ENCODE data around the gene DNAH6. TPM values are rescaled to one million over a fixed set of nuclear protein-coding genes. Genes with fewer than 3 reads are reported as not detected.

DNAH6 gene
- total and polyA plus RNA-seq, 2 of the 13 experiments (the other 11 are each of a cell fraction or from before 2014, with no cell fraction given): 0.01 TPM; not detected in 1

DNA sequence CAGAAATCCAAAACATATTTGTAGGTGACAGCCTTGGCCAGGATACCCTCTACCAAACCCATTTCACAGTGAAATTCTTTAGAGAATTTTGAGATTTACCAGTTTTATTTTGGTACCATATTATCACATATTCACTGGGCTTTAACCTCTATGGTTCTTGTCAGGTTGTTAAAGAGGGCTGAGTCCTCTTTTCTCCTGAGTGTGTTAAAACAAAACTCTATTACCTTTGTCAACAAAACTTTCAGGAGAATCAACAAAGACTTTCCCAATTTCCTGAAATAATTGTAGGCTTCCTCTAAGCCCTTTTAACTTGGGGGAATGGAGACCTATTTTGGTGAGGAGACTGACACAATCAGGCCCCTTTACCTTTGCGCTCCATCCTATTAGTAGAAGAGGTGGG, 209.4 kb downstream of the DNAH6 start:
- H4K20me1 ChIP-seq (ENCODE audit: insufficient read depth, low read length): no peaks in the 10 kb centered on the region
- no peaks in the 10 kb centered on the region for H3K4me1 ChIP-seq (ENCODE audit: insufficient read depth, low read length)
- in situ Hi-C loops (cut with HindIII; ENCODE audit: extremely low pct_ligation_motif_present, low pct_unique_long_range_greater_than_20kb): no loop called here
- no peaks in the 10 kb centered on the region for H3K27me3 ChIP-seq (ENCODE audit: control insufficient read depth in 1 of 2, insufficient read depth in 2 of 2, low read length in 2 of 2)
- H3K4me3 ChIP-seq (replicated peaks in 1 of 3; ENCODE audit: insufficient read depth in 1 of 3, low read depth in 2 of 3, low read length in 3 of 3): no peak overlapping the region
- H3K36me3 ChIP-seq (replicated peaks in 1 of 2; ENCODE audit: control insufficient read depth in 1 of 2, insufficient read depth in 2 of 2, low read length in 2 of 2): no peaks in the 10 kb centered on the region
- CTCF ChIA-PET (ENCODE audit: low intra/inter-chr PET ratio, low total read pairs): no interaction called here
- BruUV-seq (replicated peaks): no TSS peak
- TF ChIP-seq ZSCAN22 (CRISPR knock-in tag; IDR thresholded peaks at IDR 0.05) (no peak), ZNF510 (CRISPR knock-in tag; IDR thresholded peaks at IDR 0.05; ENCODE audit: low read depth) (no peak), ZNF576 (CRISPR knock-in tag; IDR thresholded peaks at IDR 0.05) (no peak), ZSCAN12 (CRISPR knock-in tag; IDR thresholded peaks at IDR 0.05) (no peak), USF2 (IDR thresholded peaks at IDR 0.05; ENCODE audit: low read depth, low read length) (no peak), USF2 (CRISPR knock-in tag; IDR thresholded peaks at IDR 0.05; ENCODE audit: borderline replicate concordance) (no peak)
- no peak overlapping the region for H2AFZ ChIP-seq (ENCODE audit: low read length)
- no peak overlapping the region for H3K4me2 ChIP-seq (ENCODE audit: low read depth, low read length)
- no peaks in the 10 kb centered on the region for H3K79me2 ChIP-seq (ENCODE audit: insufficient read depth, low read length)
- ATAC-seq: no peak
- H3K27ac ChIP-seq (ENCODE audit: extremely low read length, insufficient read depth, low read length): no peak overlapping the region
- no peak overlapping the region for H3K9ac ChIP-seq (ENCODE audit: insufficient read depth, low read depth, low read length)
- POLR2A ChIA-PET: no interaction called here
- no peaks in the 10 kb centered on the region for H3K9me3 ChIP-seq (ENCODE audit: low read length)
- intact Hi-C loops (cut with micrococcal nuclease; ENCODE audit: unreplicated experiment): no loop called here
- no peak for FAIRE-seq
- 63% methylated on average over 1 of the region's 1 CpG for WGBS (ENCODE audit: low lambda C conversion rate)
- no peak for DNase-seq (ENCODE audit: low spot score)

DNA sequence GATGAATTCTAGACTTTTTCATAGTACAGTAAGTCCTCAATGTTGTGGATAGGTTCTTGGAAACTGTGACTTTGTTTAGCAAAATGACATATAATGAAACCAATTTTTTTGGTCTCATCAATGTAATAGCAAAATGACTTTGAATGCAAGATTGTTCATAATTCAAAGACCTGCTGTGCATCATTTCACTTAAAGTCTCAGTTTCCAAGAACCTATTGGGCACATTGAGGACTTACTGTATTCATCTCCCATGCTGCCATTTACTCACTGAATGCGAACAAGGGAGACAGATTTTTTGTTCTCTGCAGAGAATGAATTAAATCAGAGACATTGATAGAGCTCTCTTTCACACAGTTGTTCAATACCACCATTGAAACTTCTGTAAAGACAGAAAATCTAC, 211.0 kb downstream of the DNAH6 start:
- DNase-seq (ENCODE audit: low spot score): no peak
- Histone ChIP-seq H3K4me2 (ENCODE audit: low read depth, low read length) (no peak overlapping the region), H3K79me2 (ENCODE audit: insufficient read depth, low read length) (no peaks in the 10 kb centered on the region), H3K4me1 (ENCODE audit: insufficient read depth, low read length) (no peaks in the 10 kb centered on the region), H3K27ac (ENCODE audit: extremely low read length, insufficient read depth, low read length) (no peak overlapping the region), H3K9me3 (ENCODE audit: low read length) (no peaks in the 10 kb centered on the region), H3K9ac (ENCODE audit: insufficient read depth, low read depth, low read length) (no peak overlapping the region), H3K36me3 (replicated peaks in 1 of 2; ENCODE audit: control insufficient read depth in 1 of 2, insufficient read depth in 2 of 2, low read length in 2 of 2) (no peaks in the 10 kb centered on the region), H4K20me1 (ENCODE audit: insufficient read depth, low read length) (no peaks in the 10 kb centered on the region), H3K4me3 (replicated peaks in 1 of 3; ENCODE audit: insufficient read depth in 1 of 3, low read depth in 2 of 3, low read length in 3 of 3) (no peak overlapping the region), H3K27me3 (ENCODE audit: control insufficient read depth in 1 of 2, insufficient read depth in 2 of 2, low read length in 2 of 2) (no peaks in the 10 kb centered on the region), H2AFZ (ENCODE audit: low read length) (no peak overlapping the region)
- FAIRE-seq: no peak
- in situ Hi-C loops (cut with HindIII; ENCODE audit: extremely low pct_ligation_motif_present, low pct_unique_long_range_greater_than_20kb) (no loop called here), intact Hi-C loops (cut with micrococcal nuclease; ENCODE audit: unreplicated experiment) (no loop called here)
- WGBS (ENCODE audit: low lambda C conversion rate): 0% methylated on average over 1 of the region's 1 CpG
- no peak for ATAC-seq
- ChIA-PET CTCF (ENCODE audit: low intra/inter-chr PET ratio, low total read pairs) (no interaction called here), POLR2A (no interaction called here)
- BruUV-seq (replicated peaks): no TSS peak
- TF ChIP-seq STAG1 (CRISPR knock-in tag; IDR thresholded peaks at IDR 0.05) (no peak), MED1 (CRISPR knock-in tag; IDR thresholded peaks at IDR 0.05) (no peak), ZNF253 (CRISPR knock-in tag; IDR thresholded peaks at IDR 0.05; ENCODE audit: borderline replicate concordance) (no peak), ZMYM2 (CRISPR knock-in tag; IDR thresholded peaks at IDR 0.05) (no peak)
- TF ChIP-seq, protein P1, sequence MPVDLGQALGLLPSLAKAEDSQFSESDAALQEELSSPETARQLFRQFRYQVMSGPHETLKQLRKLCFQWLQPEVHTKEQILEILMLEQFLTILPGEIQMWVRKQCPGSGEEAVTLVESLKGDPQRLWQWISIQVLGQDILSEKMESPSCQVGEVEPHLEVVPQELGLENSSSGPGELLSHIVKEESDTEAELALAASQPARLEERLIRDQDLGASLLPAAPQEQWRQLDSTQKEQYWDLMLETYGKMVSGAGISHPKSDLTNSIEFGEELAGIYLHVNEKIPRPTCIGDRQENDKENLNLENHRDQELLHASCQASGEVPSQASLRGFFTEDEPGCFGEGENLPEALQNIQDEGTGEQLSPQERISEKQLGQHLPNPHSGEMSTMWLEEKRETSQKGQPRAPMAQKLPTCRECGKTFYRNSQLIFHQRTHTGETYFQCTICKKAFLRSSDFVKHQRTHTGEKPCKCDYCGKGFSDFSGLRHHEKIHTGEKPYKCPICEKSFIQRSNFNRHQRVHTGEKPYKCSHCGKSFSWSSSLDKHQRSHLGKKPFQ (CRISPR knock-in tag; IDR thresholded peaks at IDR 0.05; ENCODE audit: insufficient replicate concordance): no peak
